ENCODE data around the gene NFATC1. TPM values are rescaled to one million over a fixed set of nuclear protein-coding genes. Genes with fewer than 3 reads are reported as not detected.

NFATC1 gene
- total RNA-seq, 1 donor from 2014 or later, result 8.1 TPM

DNA sequence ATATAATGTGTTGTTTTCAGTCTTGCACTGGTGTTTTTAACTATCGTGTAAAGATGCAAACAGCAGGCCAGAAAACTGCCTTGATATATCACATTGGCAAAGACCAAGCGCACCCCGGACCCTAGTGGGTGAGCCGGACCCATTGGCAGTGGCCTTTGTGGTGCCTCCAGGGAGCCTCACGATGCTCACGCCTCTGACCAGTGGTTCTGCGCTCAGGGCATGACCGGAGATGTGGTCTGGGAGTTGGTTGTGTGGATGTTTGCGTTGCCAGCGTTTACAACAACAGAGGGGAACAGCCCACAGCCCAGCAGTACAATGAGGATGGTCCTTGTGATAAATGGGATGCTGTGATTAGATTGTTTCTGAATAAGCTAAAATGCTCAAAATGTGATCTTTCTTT, 32.6 kb downstream of the NFATC1 start:
- Mint-ChIP-seq H3K9me3 (ENCODE audit: unreplicated experiment) (no peaks in the 10 kb centered on the region), H3K36me3 (ENCODE audit: unreplicated experiment) (no peaks in the 10 kb centered on the region), H3K4me1 (ENCODE audit: unreplicated experiment) (peaks cover 16% of the 10 kb centered on the region), H3K4me3 (ENCODE audit: unreplicated experiment) (no peak overlapping the region), H3K27ac (ENCODE audit: unreplicated experiment) (no peak overlapping the region), H3K27me3 (ENCODE audit: unreplicated experiment) (peaks cover 3% of the 10 kb centered on the region)
- no peak for DNase-seq (ENCODE audit: extremely low spot score, unreplicated experiment)
- TF ChIP-seq, protein P1, sequence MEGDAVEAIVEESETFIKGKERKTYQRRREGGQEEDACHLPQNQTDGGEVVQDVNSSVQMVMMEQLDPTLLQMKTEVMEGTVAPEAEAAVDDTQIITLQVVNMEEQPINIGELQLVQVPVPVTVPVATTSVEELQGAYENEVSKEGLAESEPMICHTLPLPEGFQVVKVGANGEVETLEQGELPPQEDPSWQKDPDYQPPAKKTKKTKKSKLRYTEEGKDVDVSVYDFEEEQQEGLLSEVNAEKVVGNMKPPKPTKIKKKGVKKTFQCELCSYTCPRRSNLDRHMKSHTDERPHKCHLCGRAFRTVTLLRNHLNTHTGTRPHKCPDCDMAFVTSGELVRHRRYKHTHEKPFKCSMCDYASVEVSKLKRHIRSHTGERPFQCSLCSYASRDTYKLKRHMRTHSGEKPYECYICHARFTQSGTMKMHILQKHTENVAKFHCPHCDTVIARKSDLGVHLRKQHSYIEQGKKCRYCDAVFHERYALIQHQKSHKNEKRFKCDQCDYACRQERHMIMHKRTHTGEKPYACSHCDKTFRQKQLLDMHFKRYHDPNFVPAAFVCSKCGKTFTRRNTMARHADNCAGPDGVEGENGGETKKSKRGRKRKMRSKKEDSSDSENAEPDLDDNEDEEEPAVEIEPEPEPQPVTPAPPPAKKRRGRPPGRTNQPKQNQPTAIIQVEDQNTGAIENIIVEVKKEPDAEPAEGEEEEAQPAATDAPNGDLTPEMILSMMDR (IDR thresholded peaks at IDR 0.05), result no peak

DNA sequence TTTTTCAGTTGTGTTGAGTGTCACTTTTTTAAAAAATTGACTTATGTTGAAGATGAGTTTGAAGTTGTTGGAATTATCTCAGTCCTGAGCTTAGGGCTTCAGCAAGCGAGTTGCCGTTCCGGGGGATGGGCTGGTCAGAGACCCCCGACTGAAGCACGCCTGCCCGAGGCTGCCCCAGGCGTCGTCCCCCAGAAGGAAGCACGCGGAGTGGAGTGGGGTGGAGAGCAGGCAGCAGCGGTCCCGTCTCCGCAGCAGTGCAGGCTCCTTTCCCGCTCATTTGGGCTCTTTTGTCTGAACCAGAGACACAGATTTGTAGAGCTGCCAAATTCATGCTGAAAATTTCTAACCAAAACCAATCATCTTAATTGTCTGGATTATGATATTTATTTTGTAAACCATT, 33.7 kb downstream of the NFATC1 start:
- Mint-ChIP-seq H3K36me3 (ENCODE audit: unreplicated experiment) (no peaks in the 10 kb centered on the region), H3K27me3 (ENCODE audit: unreplicated experiment) (peaks cover 3% of the 10 kb centered on the region), H3K4me1 (ENCODE audit: unreplicated experiment) (peaks cover 14% of the 10 kb centered on the region), H3K4me3 (ENCODE audit: unreplicated experiment) (no peak overlapping the region), H3K9me3 (ENCODE audit: unreplicated experiment) (no peaks in the 10 kb centered on the region), H3K27ac (ENCODE audit: unreplicated experiment) (no peak overlapping the region)
- TF ChIP-seq, protein P1 (IDR thresholded peaks at IDR 0.05), result no peak
- DNase-seq (ENCODE audit: extremely low spot score, unreplicated experiment), result no peak

DNA sequence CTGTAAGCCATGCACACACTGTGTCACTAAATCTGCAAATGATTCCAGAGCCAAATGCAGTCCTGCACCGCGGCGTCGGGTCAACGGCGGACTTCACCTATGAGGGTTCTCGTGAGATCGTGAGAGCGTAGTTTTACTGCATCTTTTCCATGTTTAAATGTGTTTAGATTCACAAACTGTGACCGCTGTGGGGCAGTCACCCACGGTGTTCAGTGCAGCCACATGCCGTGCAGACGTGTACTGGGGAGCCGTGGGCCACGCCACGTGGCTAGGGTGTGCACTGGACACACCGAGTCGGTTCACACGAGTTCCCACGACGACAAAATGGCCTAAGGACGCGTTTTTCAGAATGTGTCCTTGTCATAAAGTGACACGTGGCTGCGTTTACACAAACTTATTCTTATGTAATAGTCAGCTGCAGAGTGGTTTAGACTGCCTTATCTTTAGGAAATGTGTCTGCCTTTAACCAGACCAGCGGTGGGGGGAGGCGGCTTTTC, 34.1 kb downstream of the NFATC1 start:
- H3K4me3 Mint-ChIP-seq (ENCODE audit: unreplicated experiment), result no peak overlapping the region
- H3K27me3 Mint-ChIP-seq (ENCODE audit: unreplicated experiment), result peaks cover 3% of the 10 kb centered on the region
- H3K27ac Mint-ChIP-seq (ENCODE audit: unreplicated experiment), result no peak overlapping the region
- DNase-seq (ENCODE audit: extremely low spot score, unreplicated experiment), result no peak
- H3K4me1 Mint-ChIP-seq (ENCODE audit: unreplicated experiment), result peaks cover 10% of the 10 kb centered on the region
- TF ChIP-seq, protein P1 (IDR thresholded peaks at IDR 0.05), result no peak
- H3K36me3 Mint-ChIP-seq (ENCODE audit: unreplicated experiment), result no peaks in the 10 kb centered on the region
- no peaks in the 10 kb centered on the region for H3K9me3 Mint-ChIP-seq (ENCODE audit: unreplicated experiment)

DNA sequence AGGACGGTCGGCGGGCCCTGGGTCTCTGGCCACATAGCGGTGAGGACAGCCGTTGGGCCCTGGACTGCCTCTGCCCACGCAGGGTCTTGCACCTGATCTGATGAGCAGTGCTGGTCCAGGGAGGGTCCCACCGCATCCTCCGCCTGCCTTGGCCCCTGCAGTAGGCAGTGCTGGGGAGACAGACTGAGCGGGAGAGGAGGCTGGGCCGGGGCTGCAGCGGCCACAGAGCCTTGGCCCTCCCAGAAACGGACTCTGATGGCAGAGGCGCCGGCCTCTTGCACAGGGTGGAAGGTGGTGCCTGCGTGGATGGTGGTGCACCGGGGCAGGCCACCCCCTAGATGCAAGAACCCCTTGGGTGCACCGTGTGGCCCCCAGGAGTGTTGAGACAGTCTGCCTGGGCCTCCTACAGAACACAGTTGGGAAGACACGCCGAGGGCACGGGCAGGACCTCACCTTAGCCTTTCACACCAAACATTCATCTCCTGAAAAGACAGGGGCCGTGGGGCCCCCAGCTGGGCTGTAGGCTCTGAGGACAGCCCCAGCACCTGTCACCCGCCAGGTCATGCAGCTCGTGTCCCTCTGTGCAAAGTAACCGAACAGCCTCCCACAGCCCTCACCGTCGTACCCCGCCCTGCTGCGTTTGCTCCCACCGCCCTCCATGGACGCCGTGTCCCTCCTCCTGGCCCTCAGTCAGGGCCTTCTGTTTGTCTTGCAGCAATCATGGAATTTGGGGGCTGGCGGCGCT, 36.8 kb downstream of the NFATC1 start:
- Mint-ChIP-seq H3K4me1 (ENCODE audit: unreplicated experiment) (no peaks in the 10 kb centered on the region), H3K27me3 (ENCODE audit: unreplicated experiment) (no peaks in the 10 kb centered on the region), H3K9me3 (ENCODE audit: unreplicated experiment) (no peaks in the 10 kb centered on the region), H3K4me3 (ENCODE audit: unreplicated experiment) (no peak overlapping the region), H3K27ac (ENCODE audit: unreplicated experiment) (no peak overlapping the region), H3K36me3 (ENCODE audit: unreplicated experiment) (no peaks in the 10 kb centered on the region)
- DNase-seq (ENCODE audit: extremely low spot score, unreplicated experiment), result no peak
- TF ChIP-seq, protein P1 (IDR thresholded peaks at IDR 0.05), result no peak

DNA sequence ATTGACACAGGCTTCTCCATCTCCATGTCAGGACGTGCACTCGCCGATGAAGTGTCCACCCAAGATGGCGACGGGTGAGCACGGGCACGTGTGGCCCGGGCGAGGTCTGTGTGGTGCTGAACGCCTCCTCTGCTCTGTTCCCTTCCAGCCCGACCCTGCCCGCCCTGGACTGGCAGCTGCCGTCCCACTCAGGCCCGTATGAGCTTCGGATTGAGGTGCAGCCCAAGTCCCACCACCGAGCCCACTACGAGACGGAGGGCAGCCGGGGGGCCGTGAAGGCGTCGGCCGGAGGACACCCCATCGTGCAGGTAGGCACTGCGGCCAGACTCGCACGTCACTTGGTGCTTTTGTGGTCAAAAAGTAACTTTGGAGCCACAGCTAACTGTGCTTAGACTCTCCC, 37.7 kb downstream of the NFATC1 start:
- Mint-ChIP-seq H3K4me1 (ENCODE audit: unreplicated experiment) (no peaks in the 10 kb centered on the region), H3K9me3 (ENCODE audit: unreplicated experiment) (no peaks in the 10 kb centered on the region), H3K36me3 (ENCODE audit: unreplicated experiment) (no peaks in the 10 kb centered on the region)

More for the DNA sequence above, 37.7 kb downstream of the NFATC1 start:
- TF ChIP-seq, protein P1 (IDR thresholded peaks at IDR 0.05), result no peak
- H3K27ac Mint-ChIP-seq (ENCODE audit: unreplicated experiment), result no peak overlapping the region
- no peaks in the 10 kb centered on the region for H3K27me3 Mint-ChIP-seq (ENCODE audit: unreplicated experiment)
- H3K4me3 Mint-ChIP-seq (ENCODE audit: unreplicated experiment), result no peak overlapping the region
- DNase-seq (ENCODE audit: extremely low spot score, unreplicated experiment), result no peak

Measured in osteocyte (in vitro differentiated cells).